ENCODE measurements around the gene LAMA3. TPM values are rescaled to one million over a fixed set of nuclear protein-coding genes. Genes with fewer than 3 reads are reported as not detected.

LAMA3 gene
- total and polyA plus RNA-seq, 8 donors, result 4.3 to 182 (median 26.6) TPM

GRCh38 chr18:23690505-23691068 is 1.3 kb downstream of the LAMA3 start:
- TF ChIP-seq POLR2AphosphoS5 (IDR thresholded peaks at IDR 0.05) (no peak), POLR2A (IDR thresholded peaks at IDR 0.05) (no peak), EP300 (IDR thresholded peaks at IDR 0.05) (no peak)
- TF ChIP-seq, protein P1, sequence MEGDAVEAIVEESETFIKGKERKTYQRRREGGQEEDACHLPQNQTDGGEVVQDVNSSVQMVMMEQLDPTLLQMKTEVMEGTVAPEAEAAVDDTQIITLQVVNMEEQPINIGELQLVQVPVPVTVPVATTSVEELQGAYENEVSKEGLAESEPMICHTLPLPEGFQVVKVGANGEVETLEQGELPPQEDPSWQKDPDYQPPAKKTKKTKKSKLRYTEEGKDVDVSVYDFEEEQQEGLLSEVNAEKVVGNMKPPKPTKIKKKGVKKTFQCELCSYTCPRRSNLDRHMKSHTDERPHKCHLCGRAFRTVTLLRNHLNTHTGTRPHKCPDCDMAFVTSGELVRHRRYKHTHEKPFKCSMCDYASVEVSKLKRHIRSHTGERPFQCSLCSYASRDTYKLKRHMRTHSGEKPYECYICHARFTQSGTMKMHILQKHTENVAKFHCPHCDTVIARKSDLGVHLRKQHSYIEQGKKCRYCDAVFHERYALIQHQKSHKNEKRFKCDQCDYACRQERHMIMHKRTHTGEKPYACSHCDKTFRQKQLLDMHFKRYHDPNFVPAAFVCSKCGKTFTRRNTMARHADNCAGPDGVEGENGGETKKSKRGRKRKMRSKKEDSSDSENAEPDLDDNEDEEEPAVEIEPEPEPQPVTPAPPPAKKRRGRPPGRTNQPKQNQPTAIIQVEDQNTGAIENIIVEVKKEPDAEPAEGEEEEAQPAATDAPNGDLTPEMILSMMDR (IDR thresholded peaks at IDR 0.05), result no peak
- Histone ChIP-seq H3K4me3 (peak overlapping the region; percentile 68 to 79 (median 73)), H3K27me3 (peaks cover 0 to 31% (median 11%) of the 10 kb centered on the region in 3 donors), H3K27ac (peak overlapping the region in 1 of 5 donors; percentile 81), H3K4me1 (peaks cover 16 to 47% (median 29%) of the 10 kb centered on the region in 4 donors), H3K9me3 (no peaks in the 10 kb centered on the region), H3K36me3 (no peaks in the 10 kb centered on the region)
- peak in 1 of 2 donors; percentile 38 for DNase-seq
- intact Hi-C loops (cut with DNase I; ENCODE audit: low total_unique reads), result loop anchor here (10.0 kb wide), 1 partner anchor 66 kb away; no protein-coding TSS in a partner anchor
- WGBS, 5 donors, result 64 to 78% (median 67%) methylated on average over 21 of the region's 21 CpGs

DNA sequence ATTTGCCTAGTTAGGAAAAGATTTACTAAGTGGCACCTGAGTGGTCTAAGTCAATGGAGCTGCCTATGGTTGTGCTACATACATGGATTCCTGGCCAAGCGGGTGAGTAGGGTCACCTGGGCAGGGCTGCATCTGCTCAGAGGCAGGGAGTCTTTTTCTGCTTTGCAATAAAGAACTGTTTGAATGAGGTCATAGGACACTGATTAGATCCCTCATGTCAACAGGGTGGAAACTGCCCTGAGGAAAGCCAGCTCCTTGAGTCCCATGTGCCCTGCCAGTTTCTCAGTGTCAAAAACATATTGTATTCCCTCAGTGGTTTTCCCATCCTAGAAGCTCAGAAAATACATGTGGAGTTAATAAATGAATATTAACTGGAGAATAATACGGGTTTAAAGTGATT is 4.6 kb downstream of the LAMA3 start:
- 47 to 74% (median 51%) methylated on average over 2 of the region's 2 CpGs for WGBS, 5 donors
- intact Hi-C loops (cut with DNase I; ENCODE audit: low total_unique reads), result loop anchor here (10.0 kb wide), 1 partner anchor 69 kb away; no protein-coding TSS in a partner anchor
- no peaks in the 10 kb centered on the region for H3K9me3 ChIP-seq
- no peaks in the 10 kb centered on the region for H3K36me3 ChIP-seq
- H3K4me1 ChIP-seq, result peaks cover 13 to 43% (median 24%) of the 10 kb centered on the region in 4 donors
- DNase-seq, result peak; percentile 34 to 65
- TF ChIP-seq POLR2A (IDR thresholded peaks at IDR 0.05) (no peak), EP300 (IDR thresholded peaks at IDR 0.05) (no peak), POLR2AphosphoS5 (IDR thresholded peaks at IDR 0.05) (peak in 1 of 3 donors; percentile 34)
- TF ChIP-seq, protein P1 (IDR thresholded peaks at IDR 0.05), result no peak
- no peak overlapping the region for H3K27ac ChIP-seq
- no peak overlapping the region for H3K4me3 ChIP-seq
- peaks cover 0 to 18% (median 11%) of the 10 kb centered on the region in 3 donors for H3K27me3 ChIP-seq

GRCh38 chr18:23694637-23695430 is 5.6 kb downstream of the LAMA3 start:
- TF ChIP-seq POLR2A (IDR thresholded peaks at IDR 0.05) (no peak), EP300 (IDR thresholded peaks at IDR 0.05) (no peak), POLR2AphosphoS5 (IDR thresholded peaks at IDR 0.05) (no peak)
- TF ChIP-seq, protein P1 (IDR thresholded peaks at IDR 0.05), result no peak
- peaks cover 4 to 33% (median 14%) of the 10 kb centered on the region in 4 donors for H3K4me1 ChIP-seq
- peak overlapping the region in 1 of 5 donors; percentile 2 for H3K27ac ChIP-seq
- no peak for DNase-seq
- peaks cover 0 to 8% (median 4%) of the 10 kb centered on the region in 3 donors for H3K27me3 ChIP-seq
- whole genome bisulfite sequencing, 5 donors, result 89 to 93% (median 89%) methylated on average over 4 of the region's 4 CpGs
- H3K9me3 ChIP-seq, result no peaks in the 10 kb centered on the region
- H3K36me3 ChIP-seq, result no peaks in the 10 kb centered on the region
- H3K4me3 ChIP-seq, result no peak overlapping the region
- intact Hi-C loops (cut with DNase I; ENCODE audit: low total_unique reads), result loop anchor here (10.0 kb wide), 1 partner anchor 70 kb away; no protein-coding TSS in a partner anchor

DNA sequence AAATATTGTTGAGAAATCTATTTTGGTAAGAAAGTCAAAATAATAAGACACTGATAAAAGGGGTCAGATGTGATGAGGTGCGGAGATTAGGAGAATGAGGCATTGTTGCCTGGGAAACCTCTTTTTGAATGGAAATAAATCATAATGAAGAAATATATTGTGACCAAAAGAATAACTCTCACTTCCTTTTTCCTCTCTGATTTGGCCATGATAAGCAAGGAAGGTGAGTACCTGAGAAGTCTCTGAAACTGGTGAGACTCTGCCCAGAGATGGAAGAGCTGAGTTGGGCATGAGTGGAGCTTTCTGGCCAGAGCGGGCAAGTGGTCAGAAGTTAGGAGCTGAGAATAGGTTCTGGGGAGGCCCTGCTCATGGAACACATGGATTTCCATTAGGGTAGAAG is 11.8 kb downstream of the LAMA3 start:
- intact Hi-C loops (cut with DNase I; ENCODE audit: low total_unique reads), result no loop called here
- H3K9me3 ChIP-seq, result no peaks in the 10 kb centered on the region
- no peaks in the 10 kb centered on the region for H3K27me3 ChIP-seq
- no peak overlapping the region for H3K27ac ChIP-seq
- no peaks in the 10 kb centered on the region for H3K36me3 ChIP-seq
- DNase-seq, result no peak
- no peak for TF ChIP-seq POLR2A (IDR thresholded peaks at IDR 0.05)
- TF ChIP-seq POLR2AphosphoS5 (IDR thresholded peaks at IDR 0.05), result no peak
- TF ChIP-seq EP300 (IDR thresholded peaks at IDR 0.05), result no peak
- TF ChIP-seq, protein P1 (IDR thresholded peaks at IDR 0.05), result no peak
- H3K4me3 ChIP-seq, result no peak overlapping the region
- no peaks in the 10 kb centered on the region for H3K4me1 ChIP-seq
- WGBS, 5 donors, result 48 to 96% (median 68%) methylated on average over 2 of the region's 2 CpGs
